Measurements from ENCODE around the gene UTP15. TPM values are rescaled to one million over a fixed set of nuclear protein-coding genes. Genes with fewer than 3 reads are reported as not detected.

Gene UTP15
- total and polyA plus RNA-seq, 2 experiments from 2014 or later = 16.5 to 59.0 TPM

GRCh38 chr5:73625944-73626811 is 60.6 kb downstream of the UTP15 start, which contains the start of gene ARHGEF28:
TSS of gene ARHGEF28 (plus strand) at chr5:73626196. CDS start at chr5:73684852, 58,656 bp downstream.
- Histone ChIP-seq H3K4me2 (peak within 1 kb of the TSS; percentile 93), H3K79me2 (replicated peaks; ENCODE audit: insufficient read depth) (no peaks in the 10 kb centered on the region), H3K36me3 (ENCODE audit: insufficient read depth) (no peaks in the 10 kb centered on the region), H3K4me3 (peak within 1 kb of the TSS; percentile 75), H2AFZ (peak within 1 kb of the TSS; percentile 98), H3K4me1 (ENCODE audit: insufficient read depth) (peaks cover 30% of the 10 kb centered on the region), H3F3A (replicated peaks; ENCODE audit: low read depth) (peaks cover 7% of the 10 kb centered on the region; the same call in 1 of the 2 replicates), H3K27me3 (ENCODE audit: insufficient read depth) (peaks cover 42% of the 10 kb centered on the region), H4K20me1 (replicated peaks; ENCODE audit: insufficient read depth) (no peaks in the 10 kb centered on the region), H3K9me2 (ENCODE audit: insufficient read depth) (no peaks in the 10 kb centered on the region), H3K27ac (ENCODE audit: low read depth) (no peak within 1 kb of the TSS)
- Mint-ChIP-seq H3K36me3 (ENCODE audit: low read depth) (no peaks in the 10 kb centered on the region), H3K27me3 (ENCODE audit: insufficient read depth, low read depth, poor library complexity) (peaks cover 15% of the 10 kb centered on the region), H3K4me3 (peak within 1 kb of the TSS; percentile 71), H3K4me1 (peaks cover 19% of the 10 kb centered on the region), H3K27ac (no peak within 1 kb of the TSS), H3K9me3 (no peaks in the 10 kb centered on the region)
- ATAC-seq (peak; percentile 79), DNase-seq (ENCODE audit: low spot score) (peak; percentile 72)
- TF ChIP-seq STAT1 (IDR thresholded peaks at IDR 0.05; ENCODE audit: unreplicated experiment) (no peak), EZH2 (IDR thresholded peaks at IDR 0.05; ENCODE audit: low read depth, unreplicated experiment) (peak; percentile 31), REST (IDR thresholded peaks at IDR 0.05; ENCODE audit: unreplicated experiment) (no peak)

- H3K36me3 Mint-ChIP-seq (ENCODE audit: low read depth) = no peaks in the 10 kb centered on the region
- H3K4me3 Mint-ChIP-seq = peak overlapping the region; percentile 67
- peaks cover 15% of the 10 kb centered on the region for H3K27me3 Mint-ChIP-seq (ENCODE audit: insufficient read depth, low read depth, poor library complexity)
- DNase-seq (ENCODE audit: low spot score) (no peak), ATAC-seq (peak; percentile 5; the same call in 2 of the 3 replicates)
- Histone ChIP-seq H3K9me2 (ENCODE audit: insufficient read depth) (no peaks in the 10 kb centered on the region), H3K36me3 (ENCODE audit: insufficient read depth) (no peaks in the 10 kb centered on the region), H3K27me3 (ENCODE audit: insufficient read depth) (peaks cover 44% of the 10 kb centered on the region), H3K4me1 (ENCODE audit: insufficient read depth) (peaks cover 30% of the 10 kb centered on the region), H3F3A (replicated peaks; ENCODE audit: low read depth) (peaks cover 7% of the 10 kb centered on the region; the same call in 1 of the 2 replicates), H3K4me3 (peak overlapping the region; percentile 75), H4K20me1 (replicated peaks; ENCODE audit: insufficient read depth) (no peaks in the 10 kb centered on the region), H3K79me2 (replicated peaks; ENCODE audit: insufficient read depth) (no peaks in the 10 kb centered on the region), H2AFZ (peak overlapping the region; percentile 98), H3K27ac (ENCODE audit: low read depth) (no peak overlapping the region), H3K4me2 (peak overlapping the region; percentile 93)
- TF ChIP-seq CTCF (conservative IDR thresholded peaks at IDR 0.05; ENCODE audit: low read depth in 2 of 2) = no peak
- TF ChIP-seq EZH2 (IDR thresholded peaks at IDR 0.05; ENCODE audit: low read depth, unreplicated experiment) = peak; percentile 34
- no peak for TF ChIP-seq CREB1 (CRISPR knock-in tag; IDR thresholded peaks at IDR 0.05; ENCODE audit: low read depth)
- peaks cover 19% of the 10 kb centered on the region for H3K4me1 Mint-ChIP-seq
- H3K9me3 Mint-ChIP-seq = no peaks in the 10 kb centered on the region
- no peak overlapping the region for H3K27ac Mint-ChIP-seq
These were observed 61.3 kb downstream of the UTP15 start for GRCh38 chr5:73626814-73627313.

Measured in GM23338 (cell line).